GM19438 (cell line): ENCODE measurements around the gene TRPM3.

Experiments used
- ATAC-seq: cut with Tn5 transposase; IDR thresholded peaks from one replicate; pipeline ENCODE4 v1.9.1; 2021; ENCODE audit warnings: low read depth; ENCODE audit not compliant: unreplicated experiment

The TRPM3 gene

GRCh38 chr9:70852711-70853240 is 268.6 kb downstream of the TRPM3 start:
- no peak for ATAC-seq

- ATAC-seq = no peak
Observed at GRCh38 chr9:70840266-70840665, 281.2 kb downstream of the TRPM3 start.

GRCh38 chr9:70835323-70835722 is 286.1 kb downstream of the TRPM3 start:
- no peak for ATAC-seq

GRCh38 chr9:70832492-70832891 is 288.9 kb downstream of the TRPM3 start:
- no peak for ATAC-seq

GRCh38 chr9:70830618-70831017 is 290.8 kb downstream of the TRPM3 start:
- no peak for ATAC-seq

GRCh38 chr9:70829591-70830265 is 291.7 kb downstream of the TRPM3 start:
- no peak for ATAC-seq

- ATAC-seq = no peak
Observed at GRCh38 chr9:70826562-70826961, 294.9 kb downstream of the TRPM3 start.

GRCh38 chr9:70823284-70823683 is 298.1 kb downstream of the TRPM3 start:
- no peak for ATAC-seq

- no peak for ATAC-seq
Observed at GRCh38 chr9:70817311-70817710, 304.1 kb downstream of the TRPM3 start.

GRCh38 chr9:70816891-70817290 is 304.5 kb downstream of the TRPM3 start:
- no peak for ATAC-seq

GRCh38 chr9:70816316-70816715 is 305.1 kb downstream of the TRPM3 start:
- no peak for ATAC-seq

GRCh38 chr9:70814597-70814996 is 306.8 kb downstream of the TRPM3 start:
- no peak for ATAC-seq

- ATAC-seq = no peak
Observed at GRCh38 chr9:70813141-70813540, 308.3 kb downstream of the TRPM3 start.

- no peak for ATAC-seq
Observed at GRCh38 chr9:70811638-70812037, 309.8 kb downstream of the TRPM3 start.

- ATAC-seq = no peak
Observed at GRCh38 chr9:70806875-70807274, 314.5 kb downstream of the TRPM3 start.

GRCh38 chr9:70805949-70806348 is 315.5 kb downstream of the TRPM3 start:
- ATAC-seq = no peak

GRCh38 chr9:70802758-70803436 is 318.5 kb downstream of the TRPM3 start:
- no peak for ATAC-seq

- ATAC-seq = no peak
Observed at GRCh38 chr9:70802206-70802605, 319.2 kb downstream of the TRPM3 start.

- no peak for ATAC-seq
Observed at GRCh38 chr9:70801181-70801829, 320.1 kb downstream of the TRPM3 start.

- no peak for ATAC-seq
Observed at GRCh38 chr9:70798018-70798417, 323.4 kb downstream of the TRPM3 start.

- no peak for ATAC-seq
Observed at GRCh38 chr9:70795841-70796240, 325.6 kb downstream of the TRPM3 start.

GRCh38 chr9:70792796-70793195 is 328.6 kb downstream of the TRPM3 start:
- ATAC-seq = no peak
